Endodermal cell (in vitro differentiated cells): Measurements from ENCODE around the gene VIPR2. TPM values are rescaled to one million over a fixed set of nuclear protein-coding genes. Genes with fewer than 3 reads are reported as not detected.

Experiments used
- DNase-seq: peaks from one replicate; pipeline ENCODE4 v3.0.0-alpha.2; 2017
- H3K27ac ChIP-seq: 2 replicates; pipeline ENCODE4 v1.5.1; 2013; ENCODE audit warnings: mild to moderate bottlenecking, low read depth, low read length, moderate library complexity
- H3K27me3 ChIP-seq: 2 replicates; pipeline ENCODE4 v1.6.1; 2013; ENCODE audit warnings: mild to moderate bottlenecking, low read length, moderate library complexity; ENCODE audit not compliant: insufficient read depth, control insufficient read depth, poor library complexity, severe bottlenecking
- H3K36me3 ChIP-seq: 2 replicates; pipeline ENCODE4 v1.7.0; 2013; ENCODE audit warnings: mild to moderate bottlenecking, low read length, moderate library complexity; ENCODE audit not compliant: control insufficient read depth, insufficient read depth
- H3K4me1 ChIP-seq: one replicate; pipeline ENCODE4 v1.7.0; 2013; ENCODE audit warnings: low read length; ENCODE audit not compliant: control insufficient read depth, insufficient read depth
- H3K4me3 ChIP-seq: 2 replicates; pipeline ENCODE4 v1.5.1; 2013; ENCODE audit warnings: mild to moderate bottlenecking, low read length, moderate library complexity
- H3K9ac ChIP-seq: 2 replicates; pipeline ENCODE4 v1.6.1; 2013; ENCODE audit warnings: mild to moderate bottlenecking, low read length, moderate library complexity; ENCODE audit not compliant: poor library complexity, severe bottlenecking; ENCODE audit errors: extremely low read depth
- H3K9me3 ChIP-seq: 2 replicates; pipeline ENCODE4 v1.6.1; 2013; ENCODE audit warnings: mild to moderate bottlenecking, low read length, moderate library complexity; ENCODE audit not compliant: control insufficient read depth
- H3K27ac Mint-ChIP-seq: 2 replicates; pipeline ENCODE4 v1.8.0; 2020; ENCODE audit warnings: mixed read lengths
- H3K27me3 Mint-ChIP-seq: 2 replicates; pipeline ENCODE4 v1.8.0; 2021; ENCODE audit warnings: mild to moderate bottlenecking, mixed read lengths; ENCODE audit not compliant: insufficient read depth
- H3K36me3 Mint-ChIP-seq: 2 replicates; pipeline ENCODE4 v1.8.0; 2020; ENCODE audit warnings: low read depth, mixed read lengths
- H3K4me1 Mint-ChIP-seq: 2 replicates; pipeline ENCODE4 v1.8.0; 2020; ENCODE audit warnings: mixed read lengths
- H3K4me3 Mint-ChIP-seq: 2 replicates; pipeline ENCODE4 v1.8.0; 2020; ENCODE audit warnings: mild to moderate bottlenecking, moderate library complexity, mixed read lengths
- H3K9me3 Mint-ChIP-seq: 2 replicates; pipeline ENCODE4 v1.8.0; 2020; ENCODE audit warnings: mild to moderate bottlenecking, mixed read lengths
- CTCF ChIP-seq: fragments of 200-600 bp; sonication (generic); conservative IDR thresholded peaks from 2 replicates; pipeline ENCODE4 v1.5.0; 2021; ENCODE audit warnings: antibody characterized with exemption, mild to moderate bottlenecking
- WGBS, 2 experiments: methylation state at CpG; one replicate each; pipeline versions ENCODE4 v1.1.5 to v1.1.7; 2013; ENCODE audit warnings: missing lambda C conversion rate in 2 of 2, mixed read lengths in 1 of 2; ENCODE audit not compliant: insufficient coverage in 1 of 2, insufficient read length in 1 of 2; 5-methylcytosine and 5-hydroxymethylcytosine counted together
- total RNA-seq, 2 donors: library from RNA; stranded (reverse); fragmentation: NEBNext Ultra II Directional in 1 of 2; extraction: Animal tissue kit (Norgen Biotek cat#: 25700) in 1 of 2; gene quantifications; 2 replicates in 1 of 2; 3 replicates in 1 of 2; pipeline ENCODE4 v1.2.1, GENCODE V29; 2021

The VIPR2 gene
- total RNA-seq, 2 donors from 2014 or later: 0.64 to 1.8 TPM

DNA sequence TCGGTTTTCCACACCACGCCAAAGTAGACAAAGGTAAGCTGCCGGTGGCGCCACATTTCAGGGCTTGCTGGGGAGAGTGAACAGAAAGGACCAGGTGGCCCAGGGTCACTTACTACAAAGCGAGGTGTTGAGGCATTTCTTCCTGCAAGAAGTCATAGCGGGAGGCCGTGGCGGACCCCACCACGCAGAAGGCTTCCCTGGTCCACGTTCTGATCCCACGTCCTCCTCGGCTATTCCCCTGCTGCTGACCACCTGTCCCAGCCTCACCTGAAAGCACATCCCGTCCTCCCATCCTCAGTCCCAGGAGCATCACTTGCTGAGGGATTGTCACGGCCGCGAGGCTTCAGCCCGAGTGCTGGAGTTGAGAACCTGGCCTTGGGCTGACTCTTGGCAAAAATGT is 149.2 kb downstream of the VIPR2 start:
- peaks cover 68% of the 10 kb centered on the region for H3K27me3 Mint-ChIP-seq
- no peak overlapping the region for H3K27ac Mint-ChIP-seq
- peaks cover 29% of the 10 kb centered on the region for H3K9me3 Mint-ChIP-seq
- H3K36me3 Mint-ChIP-seq: no peaks in the 10 kb centered on the region
- H3K4me3 ChIP-seq: no peak overlapping the region
- TF ChIP-seq CTCF: no peak
- H3K9ac ChIP-seq: no peak overlapping the region
- no peak overlapping the region for H3K4me3 Mint-ChIP-seq
- H3K4me1 Mint-ChIP-seq: peaks cover 3% of the 10 kb centered on the region
- H3K4me1 ChIP-seq: no peaks in the 10 kb centered on the region
- H3K36me3 ChIP-seq: no peaks in the 10 kb centered on the region
- peaks cover 11% of the 10 kb centered on the region for H3K9me3 ChIP-seq
- no peak for DNase-seq
- H3K27ac ChIP-seq: no peak overlapping the region
- peaks cover 16% of the 10 kb centered on the region for H3K27me3 ChIP-seq
- 88 to 89% methylated on average over 15 to 17 of the region's 17 CpGs for WGBS, 2 experiments

GRCh38 chr7:158994687-158995086 is 150.0 kb downstream of the VIPR2 start:
- Histone ChIP-seq H3K4me1 (no peaks in the 10 kb centered on the region), H3K36me3 (no peaks in the 10 kb centered on the region), H3K27ac (no peak overlapping the region), H3K9ac (no peak overlapping the region), H3K27me3 (peaks cover 16% of the 10 kb centered on the region), H3K9me3 (peaks cover 11% of the 10 kb centered on the region), H3K4me3 (no peak overlapping the region)
- Mint-ChIP-seq H3K4me1 (peaks cover 3% of the 10 kb centered on the region), H3K27me3 (peaks cover 68% of the 10 kb centered on the region), H3K9me3 (peaks cover 29% of the 10 kb centered on the region), H3K36me3 (no peaks in the 10 kb centered on the region), H3K27ac (no peak overlapping the region), H3K4me3 (no peak overlapping the region)
- WGBS, 2 experiments: 78 to 81% methylated on average over 4 to 6 of the region's 6 CpGs
- no peak for TF ChIP-seq CTCF
- DNase-seq: no peak

- 84 to 88% methylated on average over 10 to 12 of the region's 12 CpGs for WGBS, 2 experiments
- no peak overlapping the region for H3K27ac ChIP-seq
- H3K4me1 ChIP-seq: no peaks in the 10 kb centered on the region
- Mint-ChIP-seq H3K9me3 (peaks cover 29% of the 10 kb centered on the region), H3K4me1 (peaks cover 3% of the 10 kb centered on the region), H3K27ac (no peak overlapping the region), H3K4me3 (no peak overlapping the region), H3K36me3 (no peaks in the 10 kb centered on the region), H3K27me3 (peaks cover 66% of the 10 kb centered on the region)
- H3K4me3 ChIP-seq: no peak overlapping the region
- DNase-seq: no peak
- H3K9me3 ChIP-seq: peaks cover 19% of the 10 kb centered on the region
- H3K27me3 ChIP-seq: peaks cover 16% of the 10 kb centered on the region
- no peaks in the 10 kb centered on the region for H3K36me3 ChIP-seq
- TF ChIP-seq CTCF: no peak
- H3K9ac ChIP-seq: no peak overlapping the region
Measured at GRCh38 chr7:158993591-158993990, 151.1 kb downstream of the VIPR2 start.
